K562 treated with DMSO at 1 percent for 48 hours (cell line): ENCODE data around the gene ZNF311. TPM values are rescaled to one million over a fixed set of nuclear protein-coding genes. Genes with fewer than 3 reads are reported as not detected.

Experiments used
- total RNA-seq: library from RNA; unstranded; fragments of 300-600 nt; gene quantifications from 2 replicates; pipeline ENCODE4 v1.2.3, GENCODE V29; 2022; ENCODE audit warnings: low replicate concordance; ENCODE audit errors: extremely low read depth

Gene ZNF311
- total RNA-seq, result not detected in 2 replicates

DNA sequence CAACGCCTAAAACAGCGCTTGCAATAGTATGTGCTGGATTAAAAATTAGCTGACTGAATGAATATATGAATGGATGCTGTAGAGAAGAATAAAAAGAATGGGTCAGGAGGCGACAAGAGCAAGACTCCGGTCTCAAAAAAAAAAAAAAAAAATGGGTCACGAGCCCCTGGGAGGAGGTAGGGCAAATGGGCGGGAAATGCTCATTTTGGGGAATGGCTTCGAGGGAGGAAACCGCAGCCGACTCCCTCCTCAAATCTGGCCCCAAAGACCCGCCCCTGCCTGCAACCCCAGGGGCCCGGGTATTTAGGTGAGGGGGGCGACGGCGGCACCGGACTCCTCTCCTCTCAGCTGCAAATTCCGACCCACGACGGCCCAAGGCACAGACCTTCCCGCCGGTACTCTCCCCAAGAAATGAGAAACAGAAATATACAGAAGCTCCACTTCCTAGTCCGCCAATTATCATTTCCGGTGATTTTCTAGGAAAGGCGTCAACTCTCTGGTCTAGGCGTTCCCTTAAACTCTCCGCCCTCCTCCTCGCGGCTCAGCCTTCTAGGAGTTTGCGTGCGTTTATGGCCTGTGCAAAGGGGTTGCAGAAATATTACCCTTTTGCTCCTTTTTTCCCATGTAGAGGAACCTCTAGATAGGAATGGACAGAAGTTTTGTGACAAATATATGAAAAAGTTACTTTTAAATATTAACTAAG lies at the start of gene ZNF311:
TSS of gene ZNF311 (minus strand) at position 133 of the 703 bp plus-strand sequence. CDS start 1,361 bp downstream, outside the sequence.

DNA sequence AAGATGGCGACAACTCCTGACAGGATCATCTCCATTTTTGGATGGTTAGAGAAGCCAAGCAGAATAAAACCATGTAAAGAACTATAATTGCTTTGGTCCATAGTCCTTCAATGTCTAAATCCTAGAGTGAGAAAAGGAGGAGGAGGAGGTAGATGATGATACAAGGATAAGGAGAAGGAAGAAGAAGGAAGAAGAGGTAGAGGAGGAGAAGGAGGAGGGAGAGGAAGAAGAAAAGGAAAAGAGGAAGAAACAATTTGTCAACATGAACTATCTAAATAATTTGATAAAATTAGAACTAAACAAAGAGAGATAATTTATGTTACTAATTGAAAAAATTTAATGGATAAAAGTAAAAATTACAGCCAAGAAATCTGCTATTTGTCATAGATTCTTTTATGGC lies 40.0 kb upstream of the ZNF311 start, which contains the start of gene OR2W1:
TSS of gene OR2W1 (minus strand) at position 101 of the 400 bp plus-strand sequence. CDS start at position 101, 0 bp downstream.

Other genes with a start within 250 kb of the ZNF311 start
- gene TRIM27, start 81.3 kb downstream of the ZNF311 start, total RNA-seq, result 332 TPM in 1 of 2 replicates, not detected in the other
- not detected in 2 replicates for gene OR2W1, start 39.9 kb upstream of the ZNF311 start, total RNA-seq
- not detected in 2 replicates for gene OR2B3, start 82.0 kb upstream of the ZNF311 start, total RNA-seq
- not detected in 2 replicates for gene OR2J1, start 94.2 kb upstream of the ZNF311 start, total RNA-seq
- gene OR2J3, start 102.7 kb upstream of the ZNF311 start, total RNA-seq, result not detected in 2 replicates
- gene OR2J2, start 165.6 kb upstream of the ZNF311 start, total RNA-seq, result not detected in 2 replicates